ENCODE results near the gene ATP9B. TPM values are rescaled to one million over a fixed set of nuclear protein-coding genes. Genes with fewer than 3 reads are reported as not detected.

The ATP9B gene
- total RNA-seq, 1 experiment from 2014 or later, result 8.6 TPM

DNA sequence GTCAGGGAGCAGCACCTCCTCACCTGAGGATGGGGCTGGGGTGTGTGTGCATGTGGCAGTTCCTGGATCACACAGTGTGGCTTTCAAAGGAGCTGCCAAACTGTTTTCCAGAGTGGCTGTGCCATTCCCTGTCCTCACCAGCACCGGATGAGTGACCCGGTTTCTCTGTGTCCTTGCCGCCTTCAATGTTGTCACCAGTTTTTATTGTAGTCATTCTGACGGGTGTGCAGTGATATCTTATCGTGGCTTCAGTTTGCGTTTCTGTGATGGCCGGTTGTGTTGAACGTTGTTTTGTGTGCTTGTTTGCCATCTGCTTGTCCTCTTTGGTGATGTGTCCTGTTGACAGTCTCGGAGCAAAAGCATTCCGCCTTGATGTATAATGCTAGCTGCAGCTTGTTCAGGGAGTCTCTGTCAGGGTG lies 108.9 kb downstream of the ATP9B start:
- no peaks in the 10 kb centered on the region for H3K9me2 ChIP-seq (ENCODE audit: insufficient read depth)
- no peaks in the 10 kb centered on the region for H3K27me3 ChIP-seq (ENCODE audit: insufficient read depth, low read depth)
- POLR2A ChIA-PET (ENCODE audit: unreplicated experiment), result no interaction called here
- no peak for DNase-seq
- no peak overlapping the region for H3K27ac ChIP-seq
- CTCF ChIA-PET, result no interaction called here
- no peak overlapping the region for H2AFZ ChIP-seq
- no peak for TF ChIP-seq EZH2 (IDR thresholded peaks at IDR 0.05; ENCODE audit: low read depth)
- TF ChIP-seq, protein P1, sequence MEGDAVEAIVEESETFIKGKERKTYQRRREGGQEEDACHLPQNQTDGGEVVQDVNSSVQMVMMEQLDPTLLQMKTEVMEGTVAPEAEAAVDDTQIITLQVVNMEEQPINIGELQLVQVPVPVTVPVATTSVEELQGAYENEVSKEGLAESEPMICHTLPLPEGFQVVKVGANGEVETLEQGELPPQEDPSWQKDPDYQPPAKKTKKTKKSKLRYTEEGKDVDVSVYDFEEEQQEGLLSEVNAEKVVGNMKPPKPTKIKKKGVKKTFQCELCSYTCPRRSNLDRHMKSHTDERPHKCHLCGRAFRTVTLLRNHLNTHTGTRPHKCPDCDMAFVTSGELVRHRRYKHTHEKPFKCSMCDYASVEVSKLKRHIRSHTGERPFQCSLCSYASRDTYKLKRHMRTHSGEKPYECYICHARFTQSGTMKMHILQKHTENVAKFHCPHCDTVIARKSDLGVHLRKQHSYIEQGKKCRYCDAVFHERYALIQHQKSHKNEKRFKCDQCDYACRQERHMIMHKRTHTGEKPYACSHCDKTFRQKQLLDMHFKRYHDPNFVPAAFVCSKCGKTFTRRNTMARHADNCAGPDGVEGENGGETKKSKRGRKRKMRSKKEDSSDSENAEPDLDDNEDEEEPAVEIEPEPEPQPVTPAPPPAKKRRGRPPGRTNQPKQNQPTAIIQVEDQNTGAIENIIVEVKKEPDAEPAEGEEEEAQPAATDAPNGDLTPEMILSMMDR (conservative IDR thresholded peaks at IDR 0.05), result no peak
- no peaks in the 10 kb centered on the region for H3K79me2 ChIP-seq (ENCODE audit: low read depth)
- no peak overlapping the region for H3K4me3 ChIP-seq
- H3K36me3 ChIP-seq (ENCODE audit: low read depth), result no peaks in the 10 kb centered on the region
- intact Hi-C loops (cut with micrococcal nuclease; ENCODE audit: unreplicated experiment), result no loop called here
- no TSS peak for BruUV-seq (replicated peaks)
- no peaks in the 10 kb centered on the region for H3F3A ChIP-seq (ENCODE audit: insufficient read depth, low read depth)
- no peak overlapping the region for H3K4me2 ChIP-seq
- H3K9me3 ChIP-seq (ENCODE audit: insufficient read depth, low read depth), result no peaks in the 10 kb centered on the region
- H4K20me1 ChIP-seq (ENCODE audit: insufficient read depth), result peaks cover 2% of the 10 kb centered on the region; the same call in 1 of the 2 replicates
- no peaks in the 10 kb centered on the region for H3K4me1 ChIP-seq (replicated peaks; ENCODE audit: insufficient read depth)

DNA sequence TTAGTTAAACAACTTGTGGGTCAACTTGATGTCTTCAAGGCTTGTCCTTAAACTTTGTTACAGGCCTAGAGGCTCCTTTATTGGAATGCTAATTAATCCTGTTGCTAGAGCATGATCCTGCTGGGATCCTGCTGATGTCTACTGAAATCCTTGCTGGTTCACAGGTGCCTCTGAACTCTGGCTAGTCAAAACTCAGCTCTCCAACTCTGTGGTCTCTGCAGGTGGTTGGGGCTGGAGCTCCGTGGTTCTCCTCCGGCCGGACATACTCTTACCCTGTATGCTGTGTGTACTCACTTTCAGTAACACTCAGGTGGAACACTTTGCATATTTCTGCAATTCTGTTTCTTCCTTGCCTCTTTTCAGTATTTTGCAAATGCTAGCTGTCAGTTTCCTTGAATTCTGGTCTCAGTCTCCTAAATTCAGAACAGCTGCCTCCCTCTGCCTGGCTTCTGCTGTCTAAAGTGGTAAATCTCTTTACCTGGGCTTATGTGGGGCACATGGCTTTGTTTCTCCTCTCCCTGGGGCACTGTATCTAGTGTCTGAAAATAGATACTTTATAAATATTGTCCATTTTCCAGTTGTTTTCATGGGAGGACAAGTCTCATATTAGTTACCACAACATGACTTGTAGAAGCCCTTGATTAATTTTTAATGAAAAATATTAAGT lies 113.0 kb downstream of the ATP9B start:
- Histone ChIP-seq H3F3A (ENCODE audit: insufficient read depth, low read depth) (no peaks in the 10 kb centered on the region), H3K4me2 (no peak overlapping the region), H4K20me1 (ENCODE audit: insufficient read depth) (peaks cover 5% of the 10 kb centered on the region; the same call in 1 of the 2 replicates), H3K27me3 (ENCODE audit: insufficient read depth, low read depth) (no peaks in the 10 kb centered on the region), H3K9me2 (ENCODE audit: insufficient read depth) (no peaks in the 10 kb centered on the region), H2AFZ (no peak overlapping the region), H3K79me2 (ENCODE audit: low read depth) (no peaks in the 10 kb centered on the region), H3K36me3 (ENCODE audit: low read depth) (no peaks in the 10 kb centered on the region), H3K4me3 (no peak overlapping the region), H3K4me1 (replicated peaks; ENCODE audit: insufficient read depth) (no peaks in the 10 kb centered on the region), H3K9me3 (ENCODE audit: insufficient read depth, low read depth) (no peaks in the 10 kb centered on the region), H3K27ac (no peak overlapping the region)
- BruUV-seq (replicated peaks), result no TSS peak
- DNase-seq, result no peak
- TF ChIP-seq, protein P1 (conservative IDR thresholded peaks at IDR 0.05), result no peak
- no peak for TF ChIP-seq EZH2 (IDR thresholded peaks at IDR 0.05; ENCODE audit: low read depth)
- intact Hi-C loops (cut with micrococcal nuclease; ENCODE audit: unreplicated experiment), result no loop called here
- POLR2A ChIA-PET (ENCODE audit: unreplicated experiment), result no interaction called here
- CTCF ChIA-PET, result no interaction called here

DNA sequence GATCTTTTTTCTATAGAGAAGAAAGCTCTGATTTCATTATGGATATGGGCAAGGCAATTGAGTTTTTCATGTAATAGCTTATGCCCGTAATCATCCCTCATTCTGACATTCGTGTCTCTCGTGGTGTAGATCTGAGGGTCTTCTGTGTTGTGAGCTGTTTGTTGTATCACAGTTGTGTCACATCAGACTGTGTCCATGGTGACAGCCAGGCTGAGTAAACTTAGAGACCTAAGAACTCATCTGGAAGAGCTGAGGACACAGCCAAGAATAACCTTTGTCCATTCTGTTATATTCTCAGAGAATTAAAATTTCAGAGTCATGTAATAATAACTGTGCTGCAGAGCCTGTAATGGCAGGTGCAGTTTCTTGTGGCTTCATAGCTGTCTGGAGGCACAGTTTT lies 116.5 kb downstream of the ATP9B start:
- H3K9me3 ChIP-seq (ENCODE audit: insufficient read depth, low read depth), result no peaks in the 10 kb centered on the region
- no peak overlapping the region for H2AFZ ChIP-seq
- H3K9me2 ChIP-seq (ENCODE audit: insufficient read depth), result no peaks in the 10 kb centered on the region
- H3K27ac ChIP-seq, result no peak overlapping the region
- no peaks in the 10 kb centered on the region for H3K36me3 ChIP-seq (ENCODE audit: low read depth)
- intact Hi-C loops (cut with micrococcal nuclease; ENCODE audit: unreplicated experiment), result no loop called here
- peaks cover 5% of the 10 kb centered on the region; the same call in 1 of the 2 replicates for H4K20me1 ChIP-seq (ENCODE audit: insufficient read depth)
- no peak overlapping the region for H3K4me3 ChIP-seq
- TF ChIP-seq EZH2 (IDR thresholded peaks at IDR 0.05; ENCODE audit: low read depth), result no peak
- TF ChIP-seq, protein P1 (conservative IDR thresholded peaks at IDR 0.05), result no peak
- BruUV-seq (replicated peaks), result no TSS peak
- DNase-seq, result no peak
- H3K4me1 ChIP-seq (replicated peaks; ENCODE audit: insufficient read depth), result no peaks in the 10 kb centered on the region
- H3K4me2 ChIP-seq, result no peak overlapping the region
- POLR2A ChIA-PET (ENCODE audit: unreplicated experiment), result no interaction called here
- no peaks in the 10 kb centered on the region for H3F3A ChIP-seq (ENCODE audit: insufficient read depth, low read depth)
- H3K79me2 ChIP-seq (ENCODE audit: low read depth), result no peaks in the 10 kb centered on the region
- H3K27me3 ChIP-seq (ENCODE audit: insufficient read depth, low read depth), result no peaks in the 10 kb centered on the region
- CTCF ChIA-PET, result no interaction called here

All from PC-9 (cell line).